ENCODE results near the gene MYO9B. TPM values are rescaled to one million over a fixed set of nuclear protein-coding genes. Genes with fewer than 3 reads are reported as not detected.

MYO9B gene
- total and polyA plus RNA-seq, 12 donors, result 19.9 to 55.2 (median 27.9) TPM

DNA sequence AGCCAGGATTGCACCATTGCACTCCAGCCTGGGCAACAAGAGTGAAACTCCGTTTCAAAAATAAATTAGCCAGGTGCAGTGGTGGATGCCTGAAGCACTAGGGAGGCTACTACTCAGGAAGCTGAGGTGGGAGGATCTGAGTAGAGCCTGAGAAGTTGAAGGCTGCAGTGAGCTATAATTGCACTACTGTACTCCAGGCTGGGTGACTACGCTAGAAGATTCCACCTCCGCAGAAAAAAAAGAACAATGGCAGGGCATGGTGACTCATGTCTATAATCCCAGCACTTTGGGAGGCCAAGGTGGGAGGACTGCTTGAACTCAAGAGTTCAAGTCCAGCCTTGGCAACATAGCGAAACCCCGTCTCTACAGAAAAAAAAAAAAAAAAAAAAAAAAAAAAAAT, 20.8 kb upstream of the MYO9B start:
- H3K27me3 ChIP-seq, result no peaks in the 10 kb centered on the region
- TF ChIP-seq, protein P1, sequence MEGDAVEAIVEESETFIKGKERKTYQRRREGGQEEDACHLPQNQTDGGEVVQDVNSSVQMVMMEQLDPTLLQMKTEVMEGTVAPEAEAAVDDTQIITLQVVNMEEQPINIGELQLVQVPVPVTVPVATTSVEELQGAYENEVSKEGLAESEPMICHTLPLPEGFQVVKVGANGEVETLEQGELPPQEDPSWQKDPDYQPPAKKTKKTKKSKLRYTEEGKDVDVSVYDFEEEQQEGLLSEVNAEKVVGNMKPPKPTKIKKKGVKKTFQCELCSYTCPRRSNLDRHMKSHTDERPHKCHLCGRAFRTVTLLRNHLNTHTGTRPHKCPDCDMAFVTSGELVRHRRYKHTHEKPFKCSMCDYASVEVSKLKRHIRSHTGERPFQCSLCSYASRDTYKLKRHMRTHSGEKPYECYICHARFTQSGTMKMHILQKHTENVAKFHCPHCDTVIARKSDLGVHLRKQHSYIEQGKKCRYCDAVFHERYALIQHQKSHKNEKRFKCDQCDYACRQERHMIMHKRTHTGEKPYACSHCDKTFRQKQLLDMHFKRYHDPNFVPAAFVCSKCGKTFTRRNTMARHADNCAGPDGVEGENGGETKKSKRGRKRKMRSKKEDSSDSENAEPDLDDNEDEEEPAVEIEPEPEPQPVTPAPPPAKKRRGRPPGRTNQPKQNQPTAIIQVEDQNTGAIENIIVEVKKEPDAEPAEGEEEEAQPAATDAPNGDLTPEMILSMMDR (IDR thresholded peaks at IDR 0.05), result no peak
- no peaks in the 10 kb centered on the region for H3K4me1 ChIP-seq
- ATAC-seq (no peak), DNase-seq (no peak)
- peaks cover 0 to 25% (median 15%) of the 10 kb centered on the region in 11 donors for H3K9me3 ChIP-seq
- H3K27ac ChIP-seq, result no peak overlapping the region
- no peak overlapping the region for H3K4me3 ChIP-seq
- H3K36me3 ChIP-seq, result peaks cover 0 to 89% (median 27%) of the 10 kb centered on the region in 9 donors
- intact Hi-C loops (cut with DNase I), result loop anchor here in 5 of 10 donors (5.0 to 10.0 kb wide), 3 partner anchors 150 to 337 kb away; partner anchors contain the start of gene NWD1 (in 1 of the 5)
- 96 to 100% methylated on average over 5 of the region's 5 CpGs for WGBS, 2 donors

DNA sequence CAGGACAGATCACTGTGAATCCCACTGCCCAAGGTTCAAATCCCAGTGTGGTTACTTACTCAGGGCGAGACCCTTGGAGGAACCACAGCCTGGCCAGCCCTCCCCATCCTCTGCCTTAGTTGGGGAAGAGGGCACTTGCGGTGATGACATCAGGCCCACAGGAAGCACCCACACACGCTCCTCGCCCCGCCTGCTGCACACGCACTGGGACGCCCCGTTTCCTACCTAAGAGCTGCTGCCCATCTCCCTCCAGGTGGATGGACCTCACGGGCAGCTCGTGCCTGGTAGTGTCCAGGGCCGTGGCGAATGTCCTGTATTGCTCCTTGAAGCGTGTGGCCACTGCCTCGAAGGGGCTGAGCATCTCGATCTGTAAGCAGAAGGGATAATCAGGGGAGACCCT, 19.9 kb upstream of the MYO9B start:
- no peak overlapping the region for H3K4me3 ChIP-seq
- ATAC-seq, result no peak
- no peaks in the 10 kb centered on the region for H3K27me3 ChIP-seq
- DNase-seq, result no peak
- H3K27ac ChIP-seq, result no peak overlapping the region
- intact Hi-C loops (cut with DNase I), result loop anchor here in 1 of 10 donors (10.0 kb wide), 1 partner anchor 151 kb away; no protein-coding TSS in a partner anchor
- peaks cover 0 to 26% (median 15%) of the 10 kb centered on the region in 11 donors for H3K9me3 ChIP-seq
- TF ChIP-seq, protein P1 (IDR thresholded peaks at IDR 0.05), result no peak
- H3K4me1 ChIP-seq, result peaks cover 0 to 4% (median 0%) of the 10 kb centered on the region in 9 donors
- WGBS, 2 donors, result 92 to 93% methylated on average over 15 of the region's 15 CpGs
- H3K36me3 ChIP-seq, result peaks cover 0 to 85% (median 24%) of the 10 kb centered on the region in 9 donors

DNA sequence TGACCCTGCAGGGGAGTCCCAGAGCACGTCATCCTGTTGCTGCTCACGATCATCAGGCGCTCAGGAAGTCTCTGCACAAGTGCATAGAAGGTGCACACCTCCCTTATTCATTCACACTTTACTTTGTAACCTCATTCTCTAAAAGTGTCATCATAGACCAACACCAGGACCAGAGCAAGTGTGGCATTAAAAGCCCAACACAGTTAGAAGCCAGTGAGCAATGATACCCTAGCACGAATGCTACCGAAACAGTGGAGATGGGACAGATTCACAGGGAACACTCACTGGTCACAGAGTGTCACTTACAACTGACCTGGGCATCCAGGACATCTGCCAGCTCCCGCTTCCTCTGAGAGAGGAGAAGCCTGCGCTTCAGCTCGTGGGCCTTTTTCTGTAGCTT, 17.3 kb upstream of the MYO9B start:
- intact Hi-C loops (cut with DNase I), result loop anchor here in 1 of 10 donors (10.0 kb wide), 1 partner anchor 153 kb away; no protein-coding TSS in a partner anchor
- DNase-seq (no peak), ATAC-seq (no peak)
- 98 to 99% methylated on average over 8 of the region's 8 CpGs for WGBS, 2 donors
- H3K27ac ChIP-seq, result no peak overlapping the region
- no peak overlapping the region for H3K4me3 ChIP-seq
- peaks cover 0 to 26% (median 15%) of the 10 kb centered on the region in 11 donors for H3K9me3 ChIP-seq
- peaks cover 0 to 72% (median 23%) of the 10 kb centered on the region in 9 donors for H3K36me3 ChIP-seq
- TF ChIP-seq, protein P1 (IDR thresholded peaks at IDR 0.05), result no peak
- peaks cover 0 to 9% (median 0%) of the 10 kb centered on the region in 9 donors for H3K4me1 ChIP-seq
- H3K27me3 ChIP-seq, result no peaks in the 10 kb centered on the region

DNA sequence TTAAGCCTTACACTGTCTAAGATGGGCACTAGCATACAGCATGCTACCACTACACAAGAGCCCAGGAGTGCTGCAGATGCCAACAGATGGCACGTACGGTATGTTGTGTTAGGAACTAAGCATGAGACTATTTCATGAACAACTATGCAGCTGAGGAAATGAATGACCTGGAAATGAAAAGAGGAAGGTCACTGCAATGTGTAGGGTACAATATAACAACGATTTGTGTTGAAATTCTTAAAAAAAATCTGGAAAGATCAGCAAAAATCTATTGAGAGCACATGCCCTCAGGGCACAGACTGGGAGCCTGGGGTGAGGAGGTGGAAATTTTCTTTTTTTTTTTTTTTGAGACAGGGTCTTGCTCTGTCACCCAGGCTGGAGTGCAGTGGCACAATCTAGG, 14.8 kb upstream of the MYO9B start:
- Histone ChIP-seq H3K4me1 (peaks cover 0 to 9% (median 0%) of the 10 kb centered on the region in 9 donors), H3K9me3 (peaks cover 0 to 37% (median 15%) of the 10 kb centered on the region in 11 donors), H3K36me3 (peaks cover 0 to 50% (median 17%) of the 10 kb centered on the region in 9 donors), H3K27ac (peak overlapping the region in 1 of 10 donors; percentile 17), H3K27me3 (no peaks in the 10 kb centered on the region), H3K4me3 (no peak overlapping the region)
- DNase-seq (no peak), ATAC-seq (peak in 1 of 8 donors; percentile 37)
- 90% methylated on average over 3 of the region's 3 CpGs for WGBS, 2 donors
- intact Hi-C loops (cut with DNase I), result loop anchor here in 1 of 10 donors (10.0 kb wide), 1 partner anchor 114 kb away; no protein-coding TSS in a partner anchor
- TF ChIP-seq, protein P1 (IDR thresholded peaks at IDR 0.05), result no peak
